Endothelial cell of umbilical vein (primary cell): ENCODE data around the gene CD81. TPM values are rescaled to one million over a fixed set of nuclear protein-coding genes. Genes with fewer than 3 reads are reported as not detected.

Source experiments
- BruUV-seq: library from RNA; stranded (reverse); fragments of 400-500 nt; replicated peaks from 2 replicates; lab custom pipeline; 2021; lab: Mats Ljungman, UMichigan
- CTCF ChIA-PET: fragments of 300-600, 350-600 bp; sonication (Branson Sonifier 250); formaldehyde crosslinking; loops from one replicate; lab custom pipeline; 2021; ENCODE audit warnings: antibody characterized with exemption, inconsistent platforms; lab: Charles Lee
- POLR2A ChIA-PET: fragments of 300-600, 350-600 bp; sonication (Branson Sonifier 250); formaldehyde crosslinking; loops from one replicate; lab custom pipeline; 2021; ENCODE audit warnings: antibody characterized with exemption, inconsistent platforms; lab: Charles Lee
- DNase-seq: peaks from one replicate; pipeline ENCODE4 v3.0.0-alpha.2; 2011; ENCODE audit warnings: low read depth, low spot score
- FAIRE-seq: peaks from 2 replicates; lab custom pipeline; 2011; peaks lifted over from hg19 to GRCh38; lab: Jason Lieb, UNC
- H2AFZ ChIP-seq: 2 replicates; pipeline ENCODE4 v1.6.0; 2012; ENCODE audit warnings: low read depth, low read length, control low read depth, inconsistent platforms
- H3K27ac ChIP-seq: 2 replicates; pipeline ENCODE4 v1.5.1; 2011; ENCODE audit warnings: low read depth, mild to moderate bottlenecking, control low read depth, low read length, moderate library complexity; ENCODE audit not compliant: insufficient read depth
- H3K27me3 ChIP-seq, 2 experiments: 2 replicates each; pipeline versions ENCODE4 v1.6.0 to v1.6.1; 2011; ENCODE audit warnings: low read length in 2 of 2, mixed read lengths in 1 of 2; ENCODE audit not compliant: control insufficient read depth in 2 of 2, insufficient read depth in 2 of 2
- H3K36me3 ChIP-seq, 2 experiments: 2 replicates in 1 of 2; 3 replicates in 1 of 2; pipeline ENCODE4 v1.5.1; 2011; ENCODE audit warnings: low read length in 2 of 2, mild to moderate bottlenecking in 1 of 2, moderate library complexity in 1 of 2; ENCODE audit not compliant: control insufficient read depth in 2 of 2, insufficient read depth in 2 of 2; ENCODE audit errors: extremely low read depth in 1 of 2
- H3K4me1 ChIP-seq: 3 replicates; pipeline ENCODE4 v1.5.1; 2011; ENCODE audit warnings: mild to moderate bottlenecking, low read length; ENCODE audit not compliant: control insufficient read depth, insufficient read depth; ENCODE audit errors: extremely low read depth
- H3K4me2 ChIP-seq: 2 replicates; pipeline ENCODE4 v1.6.1; 2011; ENCODE audit warnings: low read length, control low read depth, mixed read lengths; ENCODE audit not compliant: insufficient read depth
- H3K4me3 ChIP-seq, 3 experiments: fragments of 200-600 bp in 1 of 3; sonication (generic), shearing (Covaris generic) in 1 of 3; replicated peaks in 1 of 3; 2 replicates each; pipeline ENCODE4 v1.5.1; 2011 to 2016; ENCODE audit warnings: control low read depth in 3 of 3, low read length in 3 of 3, mild to moderate bottlenecking in 2 of 3, inconsistent platforms in 1 of 3, low read depth in 1 of 3, moderate library complexity in 1 of 3; ENCODE audit not compliant: insufficient read depth in 1 of 3
- H3K79me2 ChIP-seq: 2 replicates; pipeline ENCODE4 v1.6.0; 2012; ENCODE audit warnings: low read length, inconsistent platforms; ENCODE audit not compliant: control insufficient read depth, insufficient read depth
- H3K9ac ChIP-seq: replicated peaks from 2 replicates; pipeline ENCODE3; 2011; ENCODE audit warnings: low read length, control low read depth; ENCODE audit not compliant: insufficient read depth; ENCODE audit errors: extremely low read depth
- H3K9me1 ChIP-seq: replicated peaks from 3 replicates; pipeline ENCODE4 v1.6.0; 2011; ENCODE audit warnings: mild to moderate bottlenecking, low read length; ENCODE audit not compliant: control insufficient read depth, insufficient read depth; ENCODE audit errors: extremely low read depth
- H3K9me3 ChIP-seq: replicated peaks from 2 replicates; pipeline ENCODE4 v1.5.1; 2012; ENCODE audit warnings: low read length, inconsistent platforms; ENCODE audit not compliant: control insufficient read depth, insufficient read depth
- H4K20me1 ChIP-seq: replicated peaks from 2 replicates; pipeline ENCODE3; 2011; ENCODE audit warnings: mild to moderate bottlenecking, low read length; ENCODE audit not compliant: control insufficient read depth, insufficient read depth; ENCODE audit errors: extremely low read depth
- FOS ChIP-seq: IDR thresholded peaks from 2 replicates; pipeline ENCODE4 v1.6.1; 2011; ENCODE audit warnings: mild to moderate bottlenecking, low read length, moderate library complexity, borderline replicate concordance; ENCODE audit not compliant: insufficient read depth
- GATA2 ChIP-seq: IDR thresholded peaks from 2 replicates; pipeline ENCODE4 v1.7.0; 2011; ENCODE audit warnings: low read depth, mild to moderate bottlenecking, moderate library complexity, mixed read lengths, low read length; ENCODE audit not compliant: insufficient read length, insufficient read depth
- JUN ChIP-seq: IDR thresholded peaks from 2 replicates; pipeline ENCODE4 v1.6.1; 2011; ENCODE audit warnings: borderline replicate concordance, low read depth; ENCODE audit not compliant: insufficient read length, insufficient read depth
- MYC ChIP-seq: IDR thresholded peaks from one replicate; pipeline ENCODE4 v1.6.1; 2011; ENCODE audit warnings: mild to moderate bottlenecking, low read depth, low read length
- POLR2AphosphoS5 ChIP-seq: IDR thresholded peaks from 2 replicates; pipeline ENCODE4 v1.6.1; 2012; ENCODE audit warnings: low read depth, mild to moderate bottlenecking, control low read depth, low read length, moderate library complexity; ENCODE audit not compliant: insufficient read depth
- dilution Hi-C: fragments of 300-500 bp; cut with MboI; formaldehyde crosslinking; loops from one replicate; pipeline ENCODE4 v1.15.0; 2019; ENCODE audit warnings: low sequenced_read_pairs; ENCODE audit not compliant: extremely low pct_ligation_motif_present
- intact Hi-C: fragments of 100-400 bp; cut with micrococcal nuclease; formaldehyde crosslinking; loops from one replicate; pipeline ENCODE4 v1.10.0; 2022
- polyA plus RNA-seq, 4 experiments: library from polyadenylated mRNA; depleted of rRNA in 3 of 4; stranded (reverse) in 3 of 4; unstranded in 1 of 4; fragments of >200 nt; gene quantifications; 2 replicates each; pipeline versions ENCODE4 v1.2.1 to v1.2.3, GENCODE V29; 2011 to 2012; ENCODE audit warnings: missing spikeins in 1 of 4
- total RNA-seq: library from RNA; stranded (reverse); gene quantifications from 2 replicates; pipeline ENCODE4 v1.2.3, GENCODE V29; 2021
- TF ChIP-seq, protein P1 (sequence below): IDR thresholded peaks from 2 replicates; pipeline ENCODE4 v1.6.1; 2011; ENCODE audit not compliant: insufficient read depth, insufficient read length
- TF ChIP-seq, protein P2 (sequence below), 2 donors: IDR thresholded peaks; 1 replicate in 1 of 2; 2 replicates in 1 of 2; pipeline ENCODE4 v1.5.1; 2011; ENCODE audit warnings: low read length in 2 of 2, mild to moderate bottlenecking in 2 of 2, moderate library complexity in 2 of 2, control low read depth in 1 of 2, inconsistent platforms in 1 of 2, low read depth in 1 of 2; ENCODE audit not compliant: insufficient read depth in 1 of 2; ENCODE audit errors: extremely low read depth in 1 of 2

CD81 gene
- total and polyA plus RNA-seq, 2 donors (not counting 3 experiments of a cell fraction or from before 2014, with no cell fraction given) = 409 to 802 TPM

DNA sequence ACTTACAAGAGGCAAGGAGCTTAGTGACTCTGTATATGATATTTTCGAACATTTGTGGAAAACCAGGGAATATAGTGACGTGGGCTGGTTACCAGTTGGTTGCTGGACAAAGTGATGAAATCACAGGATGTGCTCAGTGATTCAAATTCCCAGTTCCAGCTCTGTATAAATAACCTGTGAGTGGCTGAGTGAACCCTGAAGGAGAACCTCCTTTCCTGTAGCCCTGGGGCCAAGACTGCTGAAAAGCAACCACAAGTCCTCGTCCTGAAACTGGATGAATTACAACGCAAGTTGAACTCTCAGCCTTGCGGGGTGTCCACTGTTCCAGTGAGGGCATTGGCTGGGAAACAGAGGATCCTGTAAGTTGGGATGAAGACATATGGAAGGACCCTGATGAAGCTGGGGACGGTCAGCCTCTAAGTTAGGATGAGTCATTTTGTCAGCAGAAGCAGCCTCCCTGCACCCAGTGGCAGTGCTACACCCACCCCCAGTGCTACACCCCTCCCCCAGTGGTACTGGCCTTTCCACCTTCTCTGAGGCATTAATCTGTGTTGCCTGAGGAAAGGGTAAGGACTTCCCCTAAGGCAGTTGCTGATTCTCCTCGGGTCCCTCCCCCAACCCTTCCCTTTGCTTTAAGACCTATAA lies 22.0 kb upstream of the CD81 start:
- Histone ChIP-seq H3K9me1 (no peaks in the 10 kb centered on the region), H3K79me2 (no peaks in the 10 kb centered on the region), H4K20me1 (no peaks in the 10 kb centered on the region), H3K36me3 (no peaks in the 10 kb centered on the region), H3K4me2 (no peak overlapping the region), H3K4me1 (no peaks in the 10 kb centered on the region), H2AFZ (peak overlapping the region; percentile 76), H3K4me3 (no peak overlapping the region), H3K27ac (no peak overlapping the region), H3K9me3 (no peaks in the 10 kb centered on the region), H3K27me3 (peaks cover 2% of the 10 kb centered on the region in 2 experiments), H3K9ac (no peak overlapping the region)
- TF ChIP-seq FOS (no peak), JUN (no peak), GATA2 (no peak), MYC (no peak), POLR2AphosphoS5 (no peak)
- TF ChIP-seq, protein P1, sequence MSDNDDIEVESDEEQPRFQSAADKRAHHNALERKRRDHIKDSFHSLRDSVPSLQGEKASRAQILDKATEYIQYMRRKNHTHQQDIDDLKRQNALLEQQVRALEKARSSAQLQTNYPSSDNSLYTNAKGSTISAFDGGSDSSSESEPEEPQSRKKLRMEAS = no peak
- TF ChIP-seq, protein P2, sequence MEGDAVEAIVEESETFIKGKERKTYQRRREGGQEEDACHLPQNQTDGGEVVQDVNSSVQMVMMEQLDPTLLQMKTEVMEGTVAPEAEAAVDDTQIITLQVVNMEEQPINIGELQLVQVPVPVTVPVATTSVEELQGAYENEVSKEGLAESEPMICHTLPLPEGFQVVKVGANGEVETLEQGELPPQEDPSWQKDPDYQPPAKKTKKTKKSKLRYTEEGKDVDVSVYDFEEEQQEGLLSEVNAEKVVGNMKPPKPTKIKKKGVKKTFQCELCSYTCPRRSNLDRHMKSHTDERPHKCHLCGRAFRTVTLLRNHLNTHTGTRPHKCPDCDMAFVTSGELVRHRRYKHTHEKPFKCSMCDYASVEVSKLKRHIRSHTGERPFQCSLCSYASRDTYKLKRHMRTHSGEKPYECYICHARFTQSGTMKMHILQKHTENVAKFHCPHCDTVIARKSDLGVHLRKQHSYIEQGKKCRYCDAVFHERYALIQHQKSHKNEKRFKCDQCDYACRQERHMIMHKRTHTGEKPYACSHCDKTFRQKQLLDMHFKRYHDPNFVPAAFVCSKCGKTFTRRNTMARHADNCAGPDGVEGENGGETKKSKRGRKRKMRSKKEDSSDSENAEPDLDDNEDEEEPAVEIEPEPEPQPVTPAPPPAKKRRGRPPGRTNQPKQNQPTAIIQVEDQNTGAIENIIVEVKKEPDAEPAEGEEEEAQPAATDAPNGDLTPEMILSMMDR (IDR thresholded peaks at IDR 0.05; ENCODE audit: extremely low read depth in 1 of 2, insufficient read depth in 1 of 2, low read depth in 1 of 2, low read length in 2 of 2) = no peak
- DNase-seq (peak; percentile 29), FAIRE-seq (no peak)
- intact Hi-C loops (no loop called here), dilution Hi-C loops (no loop called here)
- ChIA-PET POLR2A (no interaction called here), CTCF (interaction anchor here (0.7 kb wide), 1 partner anchor 64 kb away, joined by 3 read pairs; no protein-coding TSS in a partner anchor)
- no TSS peak for BruUV-seq
